HEK293 (cell line): ENCODE measurements around the gene GMPR2.

Source experiments
- CTCF ChIA-PET: fragments of 350-600 bp; formaldehyde crosslinking; extraction: SDS; loops from one replicate; lab custom pipeline; 2021; ENCODE audit warnings: antibody characterized with exemption; lab: Yijun Ruan, JAX
- POLR2A ChIA-PET: fragments of 300-600 bp; formaldehyde crosslinking; extraction: SDS; loops from one replicate; lab custom pipeline; 2020; ENCODE audit warnings: antibody characterized with exemption, inconsistent platforms; lab: Yijun Ruan, JAX
- H3K27ac ChIP-seq: fragments of 200-500 bp; sonication (Bioruptor generic); 2 replicates; pipeline ENCODE4 v1.5.1; 2014; ENCODE audit warnings: low read depth, low read length, control low read depth, inconsistent platforms; ENCODE audit errors: extremely low read depth
- H3K36me3 ChIP-seq, 2 experiments: fragments of 200-500 bp in 1 of 2; sonication (Bioruptor generic) in 1 of 2; 1 replicate in 1 of 2; 2 replicates in 1 of 2; pipeline ENCODE4 v1.5.1; 2014 to 2017; ENCODE audit warnings: inconsistent platforms in 2 of 2, low read length in 2 of 2; ENCODE audit not compliant: control insufficient read depth in 2 of 2, insufficient read depth in 1 of 2
- H3K4me1 ChIP-seq: fragments of 200-500 bp; sonication (Bioruptor generic); 2 replicates; pipeline ENCODE4 v1.5.1; 2014; ENCODE audit warnings: mild to moderate bottlenecking, low read length, inconsistent platforms; ENCODE audit not compliant: control insufficient read depth, insufficient read depth
- H3K4me3 ChIP-seq: 2 replicates; pipeline ENCODE4 v1.5.1; 2011; ENCODE audit warnings: low read depth, mild to moderate bottlenecking, control low read depth, low read length, moderate library complexity
- H3K9me3 ChIP-seq: fragments of 200-500 bp; sonication (Bioruptor generic); 2 replicates; pipeline ENCODE4 v1.5.1; 2014; ENCODE audit warnings: low read depth, low read length, inconsistent platforms; ENCODE audit not compliant: control insufficient read depth, insufficient read depth
- GFI1B ChIP-seq: fragments of 450-650 bp; formaldehyde crosslinking; IDR thresholded peaks from 2 replicates; pipeline ENCODE4 v1.5.1; 2016; ENCODE audit warnings: missing biosample characterization, missing genetic modification characterization
- KLF16 ChIP-seq: fragments of 450-650 bp; formaldehyde crosslinking; IDR thresholded peaks from 2 replicates; pipeline ENCODE4 v1.5.1; 2017; ENCODE audit warnings: missing biosample characterization, missing genetic modification characterization
- RBAK ChIP-seq: fragments of 450-650 bp; formaldehyde crosslinking; IDR thresholded peaks from 2 replicates; pipeline ENCODE4 v1.5.1; 2016; ENCODE audit warnings: missing biosample characterization, missing genetic modification characterization
- SCRT1 ChIP-seq: fragments of 450-650 bp; formaldehyde crosslinking; IDR thresholded peaks from 2 replicates; pipeline ENCODE4 v1.5.1; 2016; ENCODE audit warnings: missing biosample characterization, missing genetic modification characterization, borderline replicate concordance
- TCF7L2 ChIP-seq: IDR thresholded peaks from 2 replicates; pipeline ENCODE4 v1.6.1; 2011; ENCODE audit warnings: low read depth, mild to moderate bottlenecking, inconsistent platforms, low read length, moderate library complexity, borderline replicate concordance
- ZNF239 ChIP-seq: fragments of 450-650 bp; formaldehyde crosslinking; IDR thresholded peaks from 2 replicates; pipeline ENCODE4 v1.5.1; 2016; ENCODE audit warnings: missing biosample characterization, missing genetic modification characterization
- ZNF394 ChIP-seq: fragments of 450-650 bp; formaldehyde crosslinking; IDR thresholded peaks from 2 replicates; pipeline ENCODE4 v1.5.1; 2016; ENCODE audit warnings: missing biosample characterization, missing genetic modification characterization, mild to moderate bottlenecking, moderate library complexity, borderline replicate concordance
- ZNF521 ChIP-seq: fragments of 450-650 bp; formaldehyde crosslinking; IDR thresholded peaks from 2 replicates; pipeline ENCODE4 v1.5.1; 2017; ENCODE audit warnings: missing biosample characterization, mild to moderate bottlenecking, missing genetic modification characterization
- ZNF548 ChIP-seq: fragments of 450-650 bp; formaldehyde crosslinking; IDR thresholded peaks from 2 replicates; pipeline ENCODE4 v1.5.1; 2016; ENCODE audit warnings: missing biosample characterization, missing genetic modification characterization
- ZNF549 ChIP-seq: fragments of 450-650 bp; IDR thresholded peaks from 2 replicates; pipeline ENCODE4 v1.5.1; 2018; ENCODE audit warnings: missing biosample characterization, missing genetic modification characterization, mild to moderate bottlenecking, inconsistent platforms, moderate library complexity
- ZNF629 ChIP-seq: fragments of 450-650 bp; formaldehyde crosslinking; IDR thresholded peaks from 2 replicates; pipeline ENCODE4 v1.5.1; 2017; ENCODE audit warnings: missing biosample characterization, missing genetic modification characterization
- ZNF654 ChIP-seq: fragments of 450-650 bp; formaldehyde crosslinking; IDR thresholded peaks from 2 replicates; pipeline ENCODE4 v1.5.1; 2016; ENCODE audit warnings: low read depth, missing biosample characterization, missing genetic modification characterization
- TF ChIP-seq, protein P1 (sequence below): fragments of 450-650 bp; IDR thresholded peaks from 2 replicates; pipeline ENCODE4 v1.5.1; 2018; ENCODE audit warnings: missing biosample characterization, mild to moderate bottlenecking, missing genetic modification characterization
- TF ChIP-seq, protein P2 (sequence below): fragments of 450-650 bp; formaldehyde crosslinking; IDR thresholded peaks from 2 replicates; pipeline ENCODE4 v1.5.0; 2017; ENCODE audit warnings: missing biosample characterization, missing genetic modification characterization, borderline replicate concordance
- TF ChIP-seq, protein P3 (sequence below): fragments of 450-650 bp; formaldehyde crosslinking; IDR thresholded peaks from 2 replicates; pipeline ENCODE4 v1.5.1; 2016; ENCODE audit warnings: missing biosample characterization, missing genetic modification characterization
- TF ChIP-seq, protein P4 (sequence below): fragments of 450-650 bp; formaldehyde crosslinking; IDR thresholded peaks from 2 replicates; pipeline ENCODE4 v1.5.1; 2016; ENCODE audit warnings: missing biosample characterization, missing genetic modification characterization
- TF ChIP-seq, protein P5 (sequence below): fragments of 450-650 bp; formaldehyde crosslinking; IDR thresholded peaks from 2 replicates; pipeline ENCODE4 v1.5.1; 2016; ENCODE audit warnings: missing biosample characterization, missing genetic modification characterization

Gene GMPR2

DNA sequence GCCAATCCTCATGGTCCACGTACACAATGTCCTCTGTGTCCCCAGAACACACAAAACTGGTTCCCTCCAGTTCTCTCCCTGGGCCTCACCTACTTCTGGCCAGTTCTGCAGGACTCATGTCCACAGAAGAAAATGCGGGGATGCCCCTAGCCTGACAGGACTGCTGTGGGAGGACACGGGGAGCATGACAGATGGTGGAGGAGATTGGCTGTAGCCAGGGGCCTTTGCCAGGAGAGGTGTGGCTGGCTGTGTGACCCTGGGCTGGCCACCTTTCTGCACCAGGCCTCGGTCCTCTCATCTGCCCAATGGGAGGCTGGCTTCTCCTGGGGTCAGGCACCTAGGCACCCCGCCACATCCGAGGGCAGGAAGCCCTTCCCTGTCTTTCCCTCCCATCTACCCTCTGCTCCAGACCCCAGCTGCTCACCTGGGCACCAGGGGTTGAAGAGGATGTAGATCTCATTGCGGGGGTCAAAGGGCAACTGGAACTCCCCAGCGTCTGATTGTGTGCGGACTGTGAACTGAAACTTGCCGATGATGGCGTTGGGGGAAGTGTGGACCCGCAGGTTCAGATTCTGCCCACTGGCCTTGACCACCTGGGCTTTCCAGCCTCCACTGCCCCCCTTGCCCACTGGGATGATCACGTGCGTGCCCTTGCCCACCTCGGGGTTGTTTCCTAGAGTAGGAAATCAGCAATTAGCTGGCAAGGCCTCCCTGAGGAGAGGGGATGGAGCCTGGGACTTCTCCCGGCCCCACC is 27.5 kb downstream of the GMPR2 start (continued):
- TF ChIP-seq ZNF549 (tag by site-specific recombination), result no peak
- no peak for TF ChIP-seq ZNF394 (tag by site-specific recombination)
- TF ChIP-seq GFI1B, result no peak
- no peak for TF ChIP-seq ZNF239 (tag by site-specific recombination)
- TF ChIP-seq ZNF654 (tag by site-specific recombination), result no peak

DNA sequence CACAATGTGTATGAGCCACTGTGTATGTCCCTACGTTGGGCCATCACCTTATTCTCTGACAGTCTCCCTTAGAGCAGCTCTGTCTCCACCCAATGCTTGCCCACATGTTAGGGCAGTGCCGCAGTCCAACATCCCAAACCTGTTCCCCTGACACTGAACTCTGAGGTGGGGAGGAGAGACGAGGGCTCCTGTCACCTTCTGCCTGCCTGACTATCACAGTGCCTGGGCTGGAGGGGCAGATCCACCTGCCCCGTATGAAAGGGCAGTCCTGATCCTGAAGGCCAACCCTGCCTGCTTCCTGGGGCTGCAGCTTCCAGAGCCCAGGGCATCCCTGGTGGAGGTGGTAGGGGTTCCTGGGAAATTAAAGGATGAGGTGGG is 28.0 kb downstream of the GMPR2 start:
- TF ChIP-seq ZNF548 (no peak), KLF16 (tag by site-specific recombination) (no peak), RBAK (tag by site-specific recombination) (no peak), ZNF549 (tag by site-specific recombination) (no peak), TCF7L2 (no peak), ZNF629 (tag by site-specific recombination) (no peak), SCRT1 (tag by site-specific recombination) (no peak), ZNF521 (tag by site-specific recombination) (no peak)
- TF ChIP-seq, protein P1, sequence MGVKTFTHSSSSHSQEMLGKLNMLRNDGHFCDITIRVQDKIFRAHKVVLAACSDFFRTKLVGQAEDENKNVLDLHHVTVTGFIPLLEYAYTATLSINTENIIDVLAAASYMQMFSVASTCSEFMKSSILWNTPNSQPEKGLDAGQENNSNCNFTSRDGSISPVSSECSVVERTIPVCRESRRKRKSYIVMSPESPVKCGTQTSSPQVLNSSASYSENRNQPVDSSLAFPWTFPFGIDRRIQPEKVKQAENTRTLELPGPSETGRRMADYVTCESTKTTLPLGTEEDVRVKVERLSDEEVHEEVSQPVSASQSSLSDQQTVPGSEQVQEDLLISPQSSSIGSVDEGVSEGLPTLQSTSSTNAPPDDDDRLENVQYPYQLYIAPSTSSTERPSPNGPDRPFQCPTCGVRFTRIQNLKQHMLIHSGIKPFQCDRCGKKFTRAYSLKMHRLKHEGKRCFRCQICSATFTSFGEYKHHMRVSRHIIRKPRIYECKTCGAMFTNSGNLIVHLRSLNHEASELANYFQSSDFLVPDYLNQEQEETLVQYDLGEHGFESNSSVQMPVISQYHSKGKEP (tag by site-specific recombination), result no peak
- TF ChIP-seq, protein P2, sequence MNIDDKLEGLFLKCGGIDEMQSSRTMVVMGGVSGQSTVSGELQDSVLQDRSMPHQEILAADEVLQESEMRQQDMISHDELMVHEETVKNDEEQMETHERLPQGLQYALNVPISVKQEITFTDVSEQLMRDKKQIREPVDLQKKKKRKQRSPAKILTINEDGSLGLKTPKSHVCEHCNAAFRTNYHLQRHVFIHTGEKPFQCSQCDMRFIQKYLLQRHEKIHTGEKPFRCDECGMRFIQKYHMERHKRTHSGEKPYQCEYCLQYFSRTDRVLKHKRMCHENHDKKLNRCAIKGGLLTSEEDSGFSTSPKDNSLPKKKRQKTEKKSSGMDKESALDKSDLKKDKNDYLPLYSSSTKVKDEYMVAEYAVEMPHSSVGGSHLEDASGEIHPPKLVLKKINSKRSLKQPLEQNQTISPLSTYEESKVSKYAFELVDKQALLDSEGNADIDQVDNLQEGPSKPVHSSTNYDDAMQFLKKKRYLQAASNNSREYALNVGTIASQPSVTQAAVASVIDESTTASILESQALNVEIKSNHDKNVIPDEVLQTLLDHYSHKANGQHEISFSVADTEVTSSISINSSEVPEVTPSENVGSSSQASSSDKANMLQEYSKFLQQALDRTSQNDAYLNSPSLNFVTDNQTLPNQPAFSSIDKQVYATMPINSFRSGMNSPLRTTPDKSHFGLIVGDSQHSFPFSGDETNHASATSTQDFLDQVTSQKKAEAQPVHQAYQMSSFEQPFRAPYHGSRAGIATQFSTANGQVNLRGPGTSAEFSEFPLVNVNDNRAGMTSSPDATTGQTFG (tag by site-specific recombination), result no peak
- TF ChIP-seq, protein P3, sequence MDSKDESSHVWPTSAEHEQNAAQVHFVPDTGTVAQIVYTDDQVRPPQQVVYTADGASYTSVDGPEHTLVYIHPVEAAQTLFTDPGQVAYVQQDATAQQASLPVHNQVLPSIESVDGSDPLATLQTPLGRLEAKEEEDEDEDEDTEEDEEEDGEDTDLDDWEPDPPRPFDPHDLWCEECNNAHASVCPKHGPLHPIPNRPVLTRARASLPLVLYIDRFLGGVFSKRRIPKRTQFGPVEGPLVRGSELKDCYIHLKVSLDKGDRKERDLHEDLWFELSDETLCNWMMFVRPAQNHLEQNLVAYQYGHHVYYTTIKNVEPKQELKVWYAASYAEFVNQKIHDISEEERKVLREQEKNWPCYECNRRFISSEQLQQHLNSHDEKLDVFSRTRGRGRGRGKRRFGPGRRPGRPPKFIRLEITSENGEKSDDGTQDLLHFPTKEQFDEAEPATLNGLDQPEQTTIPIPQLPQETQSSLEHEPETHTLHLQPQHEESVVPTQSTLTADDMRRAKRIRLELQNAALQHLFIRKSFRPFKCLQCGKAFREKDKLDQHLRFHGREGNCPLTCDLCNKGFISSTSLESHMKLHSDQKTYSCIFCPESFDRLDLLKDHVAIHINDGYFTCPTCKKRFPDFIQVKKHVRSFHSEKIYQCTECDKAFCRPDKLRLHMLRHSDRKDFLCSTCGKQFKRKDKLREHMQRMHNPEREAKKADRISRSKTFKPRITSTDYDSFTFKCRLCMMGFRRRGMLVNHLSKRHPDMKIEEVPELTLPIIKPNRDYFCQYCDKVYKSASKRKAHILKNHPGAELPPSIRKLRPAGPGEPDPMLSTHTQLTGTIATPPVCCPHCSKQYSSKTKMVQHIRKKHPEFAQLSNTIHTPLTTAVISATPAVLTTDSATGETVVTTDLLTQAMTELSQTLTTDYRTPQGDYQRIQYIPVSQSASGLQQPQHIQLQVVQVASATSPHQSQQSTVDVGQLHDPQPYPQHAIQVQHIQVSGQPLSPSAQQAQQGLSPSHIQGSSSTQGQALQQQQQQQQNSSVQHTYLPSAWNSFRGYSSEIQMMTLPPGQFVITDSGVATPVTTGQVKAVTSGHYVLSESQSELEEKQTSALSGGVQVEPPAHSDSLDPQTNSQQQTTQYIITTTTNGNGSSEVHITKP, result no peak
- TF ChIP-seq, protein P4, sequence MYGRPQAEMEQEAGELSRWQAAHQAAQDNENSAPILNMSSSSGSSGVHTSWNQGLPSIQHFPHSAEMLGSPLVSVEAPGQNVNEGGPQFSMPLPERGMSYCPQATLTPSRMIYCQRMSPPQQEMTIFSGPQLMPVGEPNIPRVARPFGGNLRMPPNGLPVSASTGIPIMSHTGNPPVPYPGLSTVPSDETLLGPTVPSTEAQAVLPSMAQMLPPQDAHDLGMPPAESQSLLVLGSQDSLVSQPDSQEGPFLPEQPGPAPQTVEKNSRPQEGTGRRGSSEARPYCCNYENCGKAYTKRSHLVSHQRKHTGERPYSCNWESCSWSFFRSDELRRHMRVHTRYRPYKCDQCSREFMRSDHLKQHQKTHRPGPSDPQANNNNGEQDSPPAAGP, result no peak
- TF ChIP-seq, protein P5, sequence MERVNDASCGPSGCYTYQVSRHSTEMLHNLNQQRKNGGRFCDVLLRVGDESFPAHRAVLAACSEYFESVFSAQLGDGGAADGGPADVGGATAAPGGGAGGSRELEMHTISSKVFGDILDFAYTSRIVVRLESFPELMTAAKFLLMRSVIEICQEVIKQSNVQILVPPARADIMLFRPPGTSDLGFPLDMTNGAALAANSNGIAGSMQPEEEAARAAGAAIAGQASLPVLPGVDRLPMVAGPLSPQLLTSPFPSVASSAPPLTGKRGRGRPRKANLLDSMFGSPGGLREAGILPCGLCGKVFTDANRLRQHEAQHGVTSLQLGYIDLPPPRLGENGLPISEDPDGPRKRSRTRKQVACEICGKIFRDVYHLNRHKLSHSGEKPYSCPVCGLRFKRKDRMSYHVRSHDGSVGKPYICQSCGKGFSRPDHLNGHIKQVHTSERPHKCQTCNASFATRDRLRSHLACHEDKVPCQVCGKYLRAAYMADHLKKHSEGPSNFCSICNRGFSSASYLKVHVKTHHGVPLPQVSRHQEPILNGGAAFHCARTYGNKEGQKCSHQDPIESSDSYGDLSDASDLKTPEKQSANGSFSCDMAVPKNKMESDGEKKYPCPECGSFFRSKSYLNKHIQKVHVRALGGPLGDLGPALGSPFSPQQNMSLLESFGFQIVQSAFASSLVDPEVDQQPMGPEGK (tag by site-specific recombination), result no peak
- TF ChIP-seq, all 188 proteins: peak for 0
- H3K9me3 ChIP-seq, result no peaks in the 10 kb centered on the region
- POLR2A ChIA-PET, result interaction anchor here (3.6 kb wide), 1 partner anchor 10 kb away, joined by 16 read pairs; the partner anchor contains the start of gene RABGGTA
- no peak overlapping the region for H3K27ac ChIP-seq
- CTCF ChIA-PET, result no interaction called here
- no peaks in the 10 kb centered on the region for H3K4me1 ChIP-seq
- H3K36me3 ChIP-seq, result peaks cover 0 to 6% of the 10 kb centered on the region in 2 experiments; a peak in 1 of 3 replicates
- H3K4me3 ChIP-seq, result no peak overlapping the region
